H9 (cell line): ENCODE results near the gene UBXN11. TPM values are rescaled to one million over a fixed set of nuclear protein-coding genes. Genes with fewer than 3 reads are reported as not detected.

Experiments used
- DNase-seq: peaks from one replicate; pipeline ENCODE4 v3.0.0-alpha.2; 2017
- H2AFZ ChIP-seq: one replicate; pipeline ENCODE4 v1.6.1; 2013; ENCODE audit warnings: mild to moderate bottlenecking, low read length, control low read depth, moderate library complexity
- H2AK5ac ChIP-seq: 2 replicates; pipeline ENCODE4 v1.6.1; 2013; ENCODE audit warnings: low read length, control low read depth, mixed read lengths; ENCODE audit not compliant: insufficient read length
- H2BK120ac ChIP-seq: one replicate; pipeline ENCODE4 v1.6.1; 2013; ENCODE audit warnings: low read depth, mild to moderate bottlenecking, low read length, control low read depth, inconsistent platforms; ENCODE audit not compliant: poor library complexity, severe bottlenecking
- H2BK12ac ChIP-seq: 2 replicates; pipeline ENCODE4 v1.6.1; 2013; ENCODE audit warnings: low read length, control low read depth, mixed read lengths, low read depth; ENCODE audit not compliant: insufficient read length
- H2BK15ac ChIP-seq: 2 replicates; pipeline ENCODE4 v1.6.1; 2013; ENCODE audit warnings: low read depth, low read length, control low read depth
- H2BK20ac ChIP-seq: one replicate; pipeline ENCODE4 v1.6.1; 2013; ENCODE audit warnings: low read depth, mild to moderate bottlenecking, low read length, control low read depth, inconsistent platforms; ENCODE audit not compliant: poor library complexity, severe bottlenecking
- H2BK5ac ChIP-seq: 2 replicates; pipeline ENCODE4 v1.6.1; 2013; ENCODE audit warnings: low read length, control low read depth, mixed read lengths; ENCODE audit not compliant: insufficient read length
- H3K14ac ChIP-seq: 2 replicates; pipeline ENCODE4 v1.6.1; 2013; ENCODE audit warnings: low read length, control low read depth; ENCODE audit not compliant: insufficient read depth
- H3K18ac ChIP-seq: 2 replicates; pipeline ENCODE4 v1.6.1; 2013; ENCODE audit warnings: low read depth, mild to moderate bottlenecking, mixed read lengths, low read length, control low read depth; ENCODE audit not compliant: insufficient read length
- H3K23ac ChIP-seq: 2 replicates; pipeline ENCODE4 v1.6.1; 2013; ENCODE audit warnings: low read length, control low read depth, mixed read lengths, low read depth; ENCODE audit not compliant: insufficient read length
- H3K23me2 ChIP-seq: 2 replicates; pipeline ENCODE4 v1.6.1; 2013; ENCODE audit warnings: low read depth, mild to moderate bottlenecking, mixed read lengths, low read length, control low read depth; ENCODE audit not compliant: insufficient read length, poor library complexity, severe bottlenecking
- H3K27ac ChIP-seq: 2 replicates; pipeline ENCODE4 v1.5.1; 2013; ENCODE audit warnings: low read length, control low read depth, mixed read lengths, low read depth; ENCODE audit not compliant: insufficient read length
- H3K27me3 ChIP-seq: 2 replicates; pipeline ENCODE4 v1.6.1; 2013; ENCODE audit warnings: low read length, control low read depth, inconsistent platforms; ENCODE audit not compliant: insufficient read depth
- H3K4ac ChIP-seq: 2 replicates; pipeline ENCODE4 v1.6.1; 2013; ENCODE audit warnings: low read depth, mild to moderate bottlenecking, control low read depth, inconsistent platforms, low read length, moderate library complexity
- H3K4me1 ChIP-seq: 2 replicates; pipeline ENCODE4 v1.6.1; 2013; ENCODE audit warnings: low read length, control low read depth, inconsistent platforms; ENCODE audit not compliant: insufficient read depth
- H3K4me2 ChIP-seq: 2 replicates; pipeline ENCODE4 v1.6.1; 2013; ENCODE audit warnings: low read length, control low read depth, mixed read lengths; ENCODE audit not compliant: insufficient read length, insufficient read depth
- H3K56ac ChIP-seq: 2 replicates; pipeline ENCODE4 v1.6.1; 2013; ENCODE audit warnings: low read depth, mild to moderate bottlenecking, mixed read lengths, low read length, control low read depth; ENCODE audit not compliant: insufficient read length
- H3K79me1 ChIP-seq: 2 replicates; pipeline ENCODE4 v1.6.1; 2013; ENCODE audit warnings: low read depth, mild to moderate bottlenecking, moderate library complexity, low read length, control low read depth, inconsistent platforms; ENCODE audit not compliant: insufficient read depth, poor library complexity, severe bottlenecking
- H3K79me2 ChIP-seq: 2 replicates; pipeline ENCODE4 v1.6.1; 2013; ENCODE audit warnings: low read length, control low read depth, inconsistent platforms; ENCODE audit not compliant: insufficient read depth
- H3K9ac ChIP-seq: 2 replicates; pipeline ENCODE4 v1.6.1; 2013; ENCODE audit warnings: low read length, control low read depth, mixed read lengths; ENCODE audit not compliant: insufficient read length; ENCODE audit errors: extremely low read depth
- H3K9me3 ChIP-seq: one replicate; pipeline ENCODE4 v1.6.1; 2013; ENCODE audit warnings: low read depth, low read length, inconsistent platforms; ENCODE audit not compliant: control insufficient read depth
- H3T11ph ChIP-seq: one replicate; pipeline ENCODE4 v1.6.1; 2013; ENCODE audit warnings: mild to moderate bottlenecking, low read length, control low read depth, inconsistent platforms
- H4K20me1 ChIP-seq: one replicate; pipeline ENCODE4 v1.6.1; 2013; ENCODE audit not compliant: control insufficient read depth, insufficient read length, insufficient read depth
- H4K5ac ChIP-seq: 2 replicates; pipeline ENCODE4 v1.6.1; 2013; ENCODE audit warnings: low read depth, mild to moderate bottlenecking, mixed read lengths, low read length, control low read depth; ENCODE audit not compliant: insufficient read length
- H4K8ac ChIP-seq: replicated peaks from 2 replicates; pipeline ENCODE4 v1.6.1; 2013; ENCODE audit warnings: low read length, control low read depth, mixed read lengths, low read depth; ENCODE audit not compliant: insufficient read length
- H4K91ac ChIP-seq: 2 replicates; pipeline ENCODE4 v1.6.1; 2013; ENCODE audit warnings: low read depth, mild to moderate bottlenecking, moderate library complexity, mixed read lengths, low read length, control low read depth; ENCODE audit not compliant: insufficient read length
- H3K27ac Mint-ChIP-seq, 3 experiments: 2 replicates in 2 of 3; 3 replicates in 1 of 3; pipeline ENCODE4 v1.8.0; 2020 to 2021; ENCODE audit warnings: mixed read lengths in 3 of 3, mild to moderate bottlenecking in 1 of 3, moderate library complexity in 1 of 3
- H3K27me3 Mint-ChIP-seq: 2 replicates; pipeline ENCODE4 v1.8.0; 2021; ENCODE audit warnings: low read depth, mild to moderate bottlenecking, moderate library complexity, mixed read lengths
- H3K36me3 Mint-ChIP-seq, 3 experiments: 2 replicates in 2 of 3; 3 replicates in 1 of 3; pipeline ENCODE4 v1.8.0; 2020 to 2021; ENCODE audit warnings: low read depth in 3 of 3, mixed read lengths in 3 of 3; ENCODE audit not compliant: insufficient read depth in 1 of 3
- H3K4me1 Mint-ChIP-seq, 2 experiments: 2 replicates each; pipeline ENCODE4 v1.8.0; 2020; ENCODE audit warnings: mixed read lengths in 2 of 2
- H3K4me3 Mint-ChIP-seq, 2 experiments: 2 replicates in 1 of 2; 3 replicates in 1 of 2; pipeline ENCODE4 v1.8.0; 2020 to 2021; ENCODE audit warnings: mild to moderate bottlenecking in 2 of 2, mixed read lengths in 2 of 2, moderate library complexity in 1 of 2
- H3K9me3 Mint-ChIP-seq, 2 experiments: 2 replicates in 1 of 2; 3 replicates in 1 of 2; pipeline ENCODE4 v1.8.0; 2020; ENCODE audit warnings: mild to moderate bottlenecking in 2 of 2, mixed read lengths in 2 of 2, moderate library complexity in 1 of 2
- CTCF ChIP-seq: fragments of 200-600 bp; sonication (generic); conservative IDR thresholded peaks from 3 replicates; pipeline ENCODE4 v1.8.0; 2021; ENCODE audit warnings: antibody characterized with exemption, mild to moderate bottlenecking
- WGBS: extraction: QIAGEN DNeasy Blood & Tissue Kit; methylation state at CpG from one replicate; pipeline ENCODE4 v1.1.7; 2013; ENCODE audit warnings: missing lambda C conversion rate, low lambda C conversion rate, mixed read lengths; ENCODE audit not compliant: insufficient read length; ENCODE audit errors: extremely low coverage; 5-methylcytosine and 5-hydroxymethylcytosine counted together
- total RNA-seq: library from RNA; stranded (reverse); gene quantifications from 2 replicates; pipeline ENCODE4 v1.2.1, GENCODE V29; 2021

The UBXN11 gene
- total RNA-seq, 1 experiment from 2014 or later = 13.7 TPM

- Histone ChIP-seq H3K56ac (no peak overlapping the region), H3K4ac (no peak overlapping the region), H3K23ac (no peak overlapping the region), H3K14ac (no peak overlapping the region), H2AFZ (no peak overlapping the region), H4K20me1 (peaks cover 2% of the 10 kb centered on the region), H3K9ac (no peak overlapping the region), H2BK120ac (no peak overlapping the region), H2BK5ac (no peak overlapping the region), H3K23me2 (peaks cover 13% of the 10 kb centered on the region), H2BK12ac (no peak overlapping the region), H3K18ac (no peak overlapping the region), H3K79me2 (no peaks in the 10 kb centered on the region), H2AK5ac (no peak overlapping the region), H3T11ph (no peak overlapping the region), H3K4me1 (peaks cover 11% of the 10 kb centered on the region; the same call in 1 of the 2 replicates), H3K79me1 (no peaks in the 10 kb centered on the region), H3K4me2 (peak overlapping the region; percentile 23), H3K27ac (peak overlapping the region; percentile 15), H2BK20ac (no peak overlapping the region), H4K8ac (no peak overlapping the region), H3K9me3 (no peaks in the 10 kb centered on the region), H4K5ac (no peak overlapping the region), H4K91ac (no peak overlapping the region), H3K27me3 (no peaks in the 10 kb centered on the region), H2BK15ac (no peak overlapping the region)
- Mint-ChIP-seq H3K4me1 (peaks cover 46 to 49% of the 10 kb centered on the region in 2 experiments), H3K9me3 (no peaks in the 10 kb centered on the region; a peak in 1 of 5 replicates), H3K36me3 (peaks cover 21 to 31% (median 31%) of the 10 kb centered on the region in 3 experiments), H3K27me3 (no peaks in the 10 kb centered on the region; the same call in 1 of the 2 replicates), H3K4me3 (peak overlapping the region; percentile 52 to 80), H3K27ac (peak overlapping the region; percentile 82 to 92 (median 91); a peak in 6 of 7 replicates)
- DNase-seq = peak; percentile 89
- no CpG with 5 or more reads among the region's 15 CpGs for WGBS
- TF ChIP-seq CTCF = no peak
These were observed 24.5 kb downstream of the UBXN11 start for GRCh38 chr1:26281971-26282370.
